GM19240 (cell line): ENCODE results near the gene PARK7.
A peak's percentile ranks its signal among the peaks of the same experiment; 100 is the strongest.
"Not testable (repeated sequence)": the region's sequence is repeated elsewhere in the genome, so short reads cannot be mapped to it uniquely, and the experiment has no call there.

Source experiments
- DNase-seq: peaks from one replicate; pipeline ENCODE4 v3.0.0; 2011; ENCODE audit warnings: low spot score; ENCODE audit not compliant: insufficient read length

PARK7 gene

DNA sequence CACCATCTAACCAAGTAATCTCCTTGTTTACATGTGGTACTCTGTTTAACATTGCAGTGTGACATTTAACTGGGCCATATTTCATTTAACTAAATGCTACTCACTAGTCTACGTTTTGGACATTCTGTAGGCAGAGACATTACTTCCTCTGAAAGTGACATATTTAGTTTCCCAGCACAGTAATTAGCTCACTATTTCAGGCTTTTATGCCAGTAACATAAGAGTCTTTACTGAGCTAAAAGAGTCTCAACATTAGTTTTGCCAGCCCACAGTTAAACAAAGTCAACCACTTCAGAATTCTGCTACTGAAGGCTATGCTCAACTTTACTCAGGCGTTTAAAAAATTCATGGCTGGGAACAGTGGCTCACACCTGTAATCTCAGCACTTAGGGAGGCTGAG is 18.3 kb upstream of the PARK7 start:
- no peak for DNase-seq

DNA sequence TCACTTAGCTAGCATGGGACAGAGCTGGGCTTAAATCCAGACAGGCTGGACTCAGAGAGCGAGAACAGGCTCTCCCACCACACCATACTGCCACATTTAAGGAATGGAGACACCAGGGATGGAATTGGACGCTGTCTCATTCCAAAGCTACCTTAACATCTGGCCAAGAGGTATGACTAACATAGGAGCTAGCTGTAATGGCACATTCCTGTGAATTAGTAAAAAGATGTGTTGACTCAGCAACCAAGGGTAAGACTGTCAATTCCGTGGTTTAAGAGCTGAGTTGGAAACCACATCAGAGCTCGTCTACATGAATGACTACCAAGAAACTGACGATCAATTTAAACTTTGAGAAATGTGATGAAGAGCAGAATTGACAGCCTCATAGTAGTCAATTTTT is 12.6 kb upstream of the PARK7 start:
- no peak for DNase-seq

DNA sequence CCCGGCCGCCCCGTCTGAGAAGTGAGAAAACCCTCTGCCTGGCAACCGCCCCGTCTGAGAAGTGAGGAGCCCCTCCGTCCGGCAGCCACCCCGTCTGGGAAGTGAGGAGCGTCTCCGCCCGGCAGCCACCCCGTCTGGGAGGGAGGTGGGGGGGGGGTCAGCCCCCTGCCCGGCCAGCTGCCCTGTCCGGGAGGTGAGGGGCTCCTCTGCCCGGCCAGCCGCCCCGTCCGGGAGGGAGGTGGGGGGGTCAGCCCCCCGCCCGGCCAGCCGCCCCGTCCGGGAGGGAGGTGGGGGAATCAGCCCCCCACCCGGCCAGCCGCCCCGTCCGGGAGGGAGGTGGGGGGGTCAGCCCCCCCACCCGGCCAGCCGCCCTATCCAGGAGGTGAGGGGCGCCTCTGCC is 8.7 kb upstream of the PARK7 start:
- DNase-seq: not testable (repeated sequence)

DNA sequence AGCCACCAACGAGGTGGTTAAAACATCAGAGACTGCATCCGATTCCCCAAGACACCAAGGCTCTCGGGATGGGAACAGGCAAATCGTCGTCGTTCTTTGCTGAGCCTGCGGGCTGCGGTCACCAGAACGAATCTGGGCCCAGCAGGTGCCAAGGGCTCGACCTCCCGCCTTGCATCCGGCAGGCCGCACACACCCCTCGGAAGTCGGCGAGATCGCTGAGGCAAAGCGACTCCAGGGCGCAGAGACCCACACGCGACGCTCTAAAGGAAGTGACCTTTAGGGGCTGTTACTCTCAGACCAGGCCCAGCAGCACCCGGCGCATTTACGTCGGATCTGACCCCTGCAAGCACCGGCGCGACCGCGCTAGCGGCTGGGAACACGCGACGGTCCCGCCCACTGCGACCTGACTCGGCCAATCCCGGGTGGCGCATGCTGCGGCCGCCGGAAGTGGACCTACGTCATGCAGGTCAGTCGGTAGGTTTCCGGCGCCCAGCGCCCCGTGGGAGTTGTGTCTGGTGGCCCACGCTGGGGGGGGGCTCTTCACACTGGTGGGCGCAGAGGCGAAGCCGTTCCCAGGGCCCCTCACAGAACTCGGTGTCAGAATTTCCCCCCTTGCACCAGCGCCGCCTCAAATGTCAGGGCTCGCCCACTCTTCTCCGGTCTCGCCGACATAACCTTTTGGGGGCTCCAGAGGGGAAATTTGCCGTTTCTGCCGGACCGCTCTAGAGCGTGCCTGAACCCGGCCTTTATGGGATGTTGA is 7.5 kb upstream of the PARK7 start:
- peak; percentile 85 for DNase-seq

DNA sequence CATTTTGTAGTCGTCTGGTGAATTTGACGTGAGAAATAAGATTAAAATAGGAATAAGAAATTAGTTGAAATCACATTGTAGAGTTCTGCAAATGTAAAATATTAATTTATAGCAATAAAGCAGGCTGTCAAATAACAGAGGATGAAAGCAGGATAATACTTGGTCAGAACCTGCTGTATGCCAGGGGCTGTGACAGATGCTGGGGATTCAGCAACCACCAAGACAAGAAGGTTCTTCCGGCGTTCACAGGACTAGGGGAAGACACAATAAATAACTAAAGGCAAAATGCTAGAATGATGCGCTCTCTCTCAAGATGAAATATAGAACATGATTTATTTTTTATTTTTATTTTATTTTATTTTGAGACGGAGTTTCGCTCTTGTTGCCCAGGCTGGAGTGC is 6.8 kb upstream of the PARK7 start:
- DNase-seq: no peak

DNA sequence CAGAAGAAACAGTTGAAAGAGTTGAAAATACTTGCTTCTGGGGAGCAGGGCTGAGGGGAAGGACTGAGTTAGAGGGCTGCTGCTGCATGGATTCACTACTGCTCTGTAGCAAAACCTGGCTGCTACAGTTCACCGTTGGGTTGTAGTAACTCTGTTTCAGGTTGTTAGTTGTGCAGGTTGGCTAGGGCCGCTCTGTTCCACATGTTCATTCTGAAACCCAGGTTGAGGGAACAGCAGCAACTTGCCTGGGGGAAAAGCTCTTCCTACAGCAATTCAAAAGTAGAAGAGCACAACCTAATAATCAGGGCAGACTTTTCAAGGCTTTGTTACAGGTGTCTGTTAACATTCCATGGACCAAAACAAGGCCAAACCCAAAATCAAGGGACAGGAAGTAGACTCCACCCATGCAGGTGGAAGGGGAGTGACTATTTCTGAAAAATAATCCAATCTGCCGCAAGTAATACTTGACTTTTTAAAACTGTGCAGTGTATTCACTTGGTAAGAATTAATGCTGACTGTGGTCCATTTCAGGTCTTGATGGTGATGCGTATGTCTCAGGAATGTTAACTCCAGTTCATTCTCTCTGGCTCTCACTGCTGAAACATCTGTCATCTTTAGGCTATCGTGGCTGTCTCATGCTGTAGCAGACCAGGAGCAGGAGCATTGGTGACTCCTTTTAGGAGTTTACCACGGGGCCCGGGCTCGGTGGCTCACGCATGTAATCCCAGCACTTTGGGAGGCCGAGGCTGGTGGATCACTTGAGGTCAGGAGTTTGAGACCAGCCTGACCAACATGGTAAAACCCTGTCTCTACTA is 5.1 kb upstream of the PARK7 start:
- DNase-seq: no peak

DNA sequence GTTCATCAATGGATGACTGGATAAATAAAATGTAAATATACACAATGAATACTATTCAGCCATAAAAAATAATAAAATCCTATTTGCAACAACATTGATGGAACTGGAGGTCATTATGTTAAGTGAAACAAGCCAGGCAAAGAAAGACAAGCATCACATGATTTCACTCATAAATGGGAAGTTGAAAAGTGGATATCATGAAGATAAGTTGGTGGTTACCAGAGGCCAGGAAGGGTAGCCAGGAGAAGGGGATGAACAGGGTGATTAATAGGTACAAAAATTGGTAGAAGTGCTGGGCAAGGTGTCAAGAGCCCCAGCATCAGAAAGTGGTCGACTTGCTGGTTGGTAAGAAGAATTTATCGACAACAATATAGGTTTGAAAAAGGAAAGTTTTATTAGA is 1.3 kb upstream of the PARK7 start:
- no peak for DNase-seq

DNA sequence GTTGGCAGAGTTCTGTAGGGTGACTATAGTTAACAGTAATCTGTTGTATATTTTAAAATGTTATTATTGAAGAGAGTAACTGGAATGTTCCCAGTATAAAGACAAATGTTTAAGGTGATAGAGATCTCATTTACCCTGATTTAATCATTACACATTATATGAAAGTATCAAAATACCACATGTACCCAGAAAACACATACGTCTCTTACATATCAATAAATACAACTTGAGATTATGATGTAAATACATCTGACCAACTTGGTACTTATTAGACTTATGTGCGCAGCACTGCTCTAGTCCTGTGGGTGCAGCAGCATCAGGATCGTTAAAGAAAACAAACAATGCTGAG is 670 bp upstream of the PARK7 start:
- DNase-seq: no peak

DNA sequence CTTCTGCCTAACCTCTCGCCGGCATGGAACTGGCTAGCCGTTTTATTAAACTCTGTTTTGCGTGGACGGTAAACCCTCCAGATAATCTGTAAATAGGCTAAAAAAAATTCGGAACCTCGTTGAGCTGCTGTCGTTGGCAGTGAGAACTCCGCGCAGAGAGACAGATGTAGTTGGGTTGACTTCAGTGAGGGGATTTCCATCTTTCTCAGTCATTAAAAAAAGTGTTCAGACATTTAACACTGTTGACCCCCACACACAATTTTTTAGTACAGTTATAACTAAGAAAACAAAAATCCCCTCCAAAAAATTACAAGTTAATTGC is 464 bp downstream of the PARK7 start:
- DNase-seq: no peak

DNA sequence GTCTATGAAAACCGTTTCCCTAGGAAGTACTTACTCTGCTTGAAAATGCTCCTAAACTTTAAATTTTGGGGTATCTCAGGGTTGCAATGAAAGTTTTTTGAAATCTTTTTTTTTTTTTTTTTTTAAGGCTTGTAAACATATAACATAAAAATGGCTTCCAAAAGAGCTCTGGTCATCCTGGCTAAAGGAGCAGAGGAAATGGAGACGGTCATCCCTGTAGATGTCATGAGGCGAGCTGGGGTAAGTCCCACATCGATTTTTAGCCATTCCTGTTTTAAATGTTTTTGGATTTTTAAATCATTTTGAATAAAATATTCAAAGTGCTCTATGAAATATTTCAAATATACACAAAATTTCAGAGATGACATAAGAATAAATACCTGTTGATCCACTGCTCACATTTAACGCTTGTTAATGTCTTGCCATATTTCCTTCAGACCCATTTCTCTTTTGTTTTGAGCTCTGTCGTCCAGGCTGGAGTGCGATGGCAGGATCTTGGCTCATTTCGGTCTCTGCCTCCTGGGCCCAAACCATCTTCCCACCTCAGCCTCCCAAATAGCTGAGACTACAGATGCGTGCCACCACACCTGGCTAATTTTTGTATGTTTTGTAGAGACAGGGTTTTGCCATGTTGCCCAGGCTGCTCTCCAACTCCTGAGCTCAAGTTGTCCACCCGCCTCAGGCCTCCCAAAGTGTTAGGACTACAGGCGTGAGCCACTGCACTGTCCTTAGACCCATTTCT is 1.3 kb downstream of the PARK7 start:
- DNase-seq: no peak

DNA sequence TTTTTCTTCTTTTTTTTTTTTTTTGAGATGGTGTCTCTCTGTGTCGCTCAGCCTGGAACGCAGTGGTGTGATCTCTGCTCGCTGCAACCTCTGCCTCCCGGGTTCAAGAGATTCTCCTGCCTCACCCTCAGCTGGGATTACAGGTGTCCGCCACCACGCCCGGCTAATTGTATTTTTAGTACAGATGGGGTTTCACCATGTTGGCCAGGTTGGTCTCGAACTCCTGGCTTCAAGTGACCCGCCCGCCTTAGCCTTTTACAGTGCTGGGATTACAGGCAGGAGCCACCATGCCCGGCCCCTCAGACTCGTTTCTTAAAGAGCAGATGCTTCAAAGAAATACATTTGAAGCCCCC is 1.8 kb downstream of the PARK7 start:
- not testable (repeated sequence) for DNase-seq

DNA sequence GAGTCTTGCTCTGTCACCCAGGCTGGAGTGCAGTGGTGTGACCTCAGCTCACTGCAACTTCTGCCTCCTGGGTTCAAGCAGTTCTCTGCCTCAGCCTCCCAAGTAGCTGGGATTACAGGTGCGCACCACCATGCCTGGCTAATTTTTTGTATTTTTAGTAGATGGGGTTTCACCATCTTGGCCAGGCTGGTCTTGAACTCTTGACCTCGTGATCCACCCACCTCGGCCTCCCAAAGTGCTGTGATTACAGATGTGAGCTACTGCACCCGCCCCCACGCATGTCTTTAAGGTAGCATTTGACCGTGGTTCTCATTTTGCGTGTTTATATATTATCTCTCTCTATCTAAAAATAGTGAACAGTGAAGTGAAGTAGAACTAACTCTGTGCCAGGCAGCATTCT is 2.3 kb downstream of the PARK7 start:
- not testable (repeated sequence) for DNase-seq

DNA sequence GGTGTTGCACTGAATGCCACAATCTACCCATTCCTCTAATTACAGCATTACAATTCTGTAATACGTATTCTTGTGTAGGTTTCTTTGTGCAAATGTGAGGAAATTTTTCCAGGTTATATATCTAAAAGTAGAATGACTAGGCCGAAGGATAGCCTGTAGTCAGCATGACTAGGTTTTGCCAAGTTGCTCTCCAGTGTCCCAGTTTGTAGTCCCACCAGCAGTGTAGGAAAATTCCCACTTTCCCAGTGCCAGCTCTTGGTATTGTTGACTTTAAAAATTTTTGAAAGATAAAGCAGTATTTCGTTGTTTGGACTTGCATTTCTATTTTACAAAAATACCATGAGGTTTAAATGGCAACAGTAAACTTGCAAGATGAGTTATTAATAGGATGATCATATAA is 3.0 kb downstream of the PARK7 start:
- no peak for DNase-seq

DNA sequence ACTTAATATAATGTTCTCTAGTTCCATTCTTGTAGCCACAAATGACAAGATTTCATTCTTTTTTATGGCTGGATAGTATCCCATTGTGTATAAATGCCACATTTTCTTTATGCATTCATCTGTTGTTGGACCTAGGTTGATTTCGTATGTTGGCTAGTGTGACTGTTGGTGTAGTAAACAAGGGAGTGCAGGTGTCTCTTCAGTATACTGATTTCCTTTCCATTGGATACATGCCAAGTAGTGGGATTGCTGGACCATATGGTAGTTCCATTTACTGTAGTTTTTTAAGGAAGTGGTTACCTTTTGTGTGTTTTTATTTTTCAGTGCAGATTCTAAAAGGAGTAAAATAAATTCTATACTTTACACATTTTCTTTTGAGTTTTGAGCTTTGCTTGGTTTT is 5.7 kb downstream of the PARK7 start:
- no peak for DNase-seq

DNA sequence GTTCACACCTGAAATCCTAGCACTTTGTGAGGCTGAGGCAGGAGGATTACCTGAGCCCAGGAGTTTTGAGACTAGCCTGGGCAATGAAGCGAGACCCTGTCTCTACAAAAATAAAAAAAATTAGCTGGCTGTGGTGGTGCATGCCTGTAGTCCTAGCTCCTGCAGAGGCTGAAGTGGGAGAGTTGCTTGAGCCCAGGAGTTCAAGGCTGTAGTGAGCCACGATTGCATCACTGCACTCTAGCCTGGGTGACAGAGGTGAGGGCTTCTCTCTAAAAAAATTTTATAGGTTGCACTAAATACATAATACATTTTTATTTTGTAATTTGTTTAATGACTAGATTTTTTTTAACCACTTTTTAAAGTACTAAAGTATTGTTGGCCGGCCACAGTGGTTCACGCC is 6.1 kb downstream of the PARK7 start:
- no peak for DNase-seq

DNA sequence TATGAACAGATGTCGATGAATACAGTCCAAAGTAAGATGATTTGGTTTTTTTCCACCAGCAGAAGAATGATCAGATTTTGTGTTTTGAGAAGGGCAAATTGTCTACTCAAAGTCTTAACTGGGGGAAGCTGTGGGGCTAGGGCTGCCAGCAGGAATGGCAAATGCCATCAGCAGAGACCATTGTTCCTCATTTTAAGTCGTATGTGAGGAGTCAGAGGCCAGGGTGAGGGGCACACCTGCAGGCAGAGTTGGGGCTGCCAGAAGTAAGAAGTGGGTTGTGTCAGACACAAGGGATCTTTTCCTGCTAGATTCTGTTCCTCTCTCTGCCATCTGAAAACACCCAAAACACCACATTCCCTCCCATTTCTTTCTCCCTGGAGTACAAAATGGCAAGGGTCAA is 8.7 kb downstream of the PARK7 start:
- no peak for DNase-seq

DNA sequence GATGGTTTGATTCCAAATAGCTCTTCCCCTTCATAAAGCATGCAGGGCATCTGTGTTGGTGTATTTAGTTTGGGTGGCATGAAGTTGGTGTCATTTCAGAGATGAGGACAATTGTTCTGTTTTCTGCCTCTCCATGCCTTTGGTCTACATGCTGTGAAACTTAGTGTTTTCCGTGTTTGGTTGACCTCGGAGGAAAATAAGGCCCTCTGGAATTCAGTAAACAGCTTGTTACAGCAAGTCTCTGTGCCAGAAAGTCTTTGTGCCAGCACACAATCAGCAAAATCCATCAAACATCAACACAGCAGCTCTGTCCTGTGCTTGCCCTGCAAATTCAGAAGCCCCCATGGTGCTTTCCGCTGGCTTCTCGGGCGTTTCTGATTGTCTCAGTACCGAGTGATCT is 9.5 kb downstream of the PARK7 start:
- DNase-seq: no peak

DNA sequence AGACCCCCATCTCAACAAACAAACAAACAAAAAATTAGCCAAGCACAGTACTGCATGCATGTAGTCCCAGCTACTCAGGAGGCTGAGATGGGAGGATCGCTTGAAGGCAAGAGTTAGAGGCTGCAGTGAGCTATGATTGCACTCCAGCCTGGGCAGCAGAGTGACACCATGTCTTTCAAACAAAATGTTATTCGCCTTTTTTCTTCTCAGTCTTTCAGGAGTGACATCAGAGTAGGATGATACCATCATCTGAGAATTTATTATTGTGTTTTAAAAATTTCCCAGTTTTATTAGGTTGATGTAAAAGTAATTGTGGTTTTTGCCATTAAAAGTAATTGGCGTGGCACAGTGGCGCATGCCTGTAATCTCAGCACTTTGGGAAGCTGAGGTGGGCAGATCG is 10.8 kb downstream of the PARK7 start:
- DNase-seq: no peak

DNA sequence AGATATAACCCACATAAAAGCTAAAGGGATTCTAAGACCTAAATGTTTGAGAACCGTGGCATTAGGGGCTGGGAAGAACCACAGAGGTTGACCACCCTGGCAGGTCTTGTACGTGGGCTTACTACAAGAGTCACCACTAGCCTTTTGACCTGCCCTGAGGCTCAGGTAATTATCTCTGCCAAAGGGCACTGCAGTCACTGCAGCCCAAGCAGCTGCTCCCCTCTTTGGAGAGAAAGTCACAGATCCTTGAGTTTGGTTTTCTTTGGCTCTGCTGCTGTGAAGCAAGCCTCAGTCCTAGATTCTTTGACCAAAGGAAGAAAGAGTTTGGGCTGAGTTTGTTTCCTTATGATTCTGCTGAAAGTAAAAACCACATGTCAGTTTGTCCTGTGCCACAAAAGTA is 11.6 kb downstream of the PARK7 start:
- DNase-seq: no peak

DNA sequence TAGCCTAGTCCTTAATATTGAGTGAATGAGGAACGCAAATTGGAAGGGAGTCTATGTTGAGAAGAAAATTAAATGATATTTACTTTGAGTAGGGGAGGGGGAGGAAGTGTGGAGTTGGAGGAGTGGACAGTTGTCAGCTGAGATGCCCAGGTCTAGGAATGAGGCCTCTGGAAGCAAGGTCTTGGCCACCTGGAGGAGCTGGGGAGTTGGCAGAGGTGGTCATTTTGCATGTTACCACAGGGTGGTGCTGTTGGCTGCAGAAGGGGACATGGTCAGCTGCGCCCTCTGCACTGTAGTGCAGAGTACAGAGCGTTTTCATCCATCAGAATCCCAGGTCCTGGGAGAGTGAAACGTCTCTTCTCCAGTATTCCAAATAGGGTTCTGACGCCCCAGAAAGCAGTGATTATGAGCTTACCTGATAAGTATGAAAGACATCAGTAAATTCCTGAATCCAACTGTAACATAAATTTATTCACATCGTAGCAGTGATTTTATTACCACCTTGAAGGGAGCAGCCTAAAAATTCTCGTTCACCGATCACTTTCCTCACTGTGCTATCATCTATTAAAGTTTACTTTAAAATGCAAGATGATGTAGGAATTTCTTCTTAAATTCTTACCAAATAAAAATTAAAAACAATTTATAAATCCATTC is 13.8 kb downstream of the PARK7 start:
- DNase-seq: no peak

DNA sequence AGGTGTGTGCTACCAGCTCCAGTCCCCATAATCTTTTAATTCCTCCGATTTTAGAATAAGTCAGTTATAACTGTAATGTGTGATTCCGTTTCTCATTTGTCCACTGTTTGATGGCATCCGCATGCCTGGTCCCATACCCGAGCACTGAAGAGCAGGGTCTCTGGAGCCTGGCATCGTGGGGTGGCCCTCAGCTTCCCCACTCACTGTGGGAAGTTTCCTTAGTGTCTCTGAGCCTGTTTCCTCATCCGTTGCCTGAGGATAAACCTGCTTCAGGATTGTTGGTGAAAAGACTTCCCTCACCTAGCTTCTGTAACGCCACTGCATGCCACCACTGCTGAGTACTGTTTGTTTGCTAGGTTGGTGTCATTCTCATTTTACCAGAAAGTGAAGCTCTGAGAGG is 19.5 kb downstream of the PARK7 start:
- DNase-seq: no peak

DNA sequence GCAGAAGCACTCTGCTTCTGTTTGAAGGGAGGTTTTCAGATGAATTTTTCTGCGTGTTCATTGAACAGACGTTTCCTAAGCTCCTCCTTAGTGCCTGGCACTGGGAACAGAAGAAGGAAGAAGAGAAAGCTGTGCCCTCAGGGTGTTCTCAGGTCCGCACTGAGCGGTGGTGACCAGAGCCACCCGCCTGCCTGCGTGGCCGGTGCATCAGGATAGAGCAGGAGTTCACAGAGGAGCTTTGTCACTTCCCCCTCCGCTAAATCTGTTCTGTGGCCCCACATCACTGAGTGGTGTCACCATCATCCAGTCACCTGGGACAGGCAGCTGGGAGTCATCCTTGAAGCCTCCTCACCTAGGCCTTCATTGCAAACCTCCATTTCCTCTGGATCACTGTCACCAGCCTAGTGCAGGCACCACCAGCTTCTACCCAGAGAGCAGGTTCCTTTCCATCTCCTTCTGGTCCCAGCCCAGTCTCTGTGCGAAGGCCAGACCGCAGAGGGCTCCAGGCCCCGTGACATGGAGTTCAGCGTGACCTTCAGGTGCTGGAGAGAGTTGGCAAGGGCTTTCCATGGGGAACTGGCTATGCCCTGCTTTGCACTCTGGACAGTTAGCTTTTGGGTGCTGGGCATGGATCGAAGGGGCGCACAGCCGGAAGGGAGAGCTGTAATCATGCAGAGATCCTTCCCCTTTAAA is 21.7 kb downstream of the PARK7 start:
- no peak for DNase-seq
